ENCODE results near the gene CST11. TPM values are rescaled to one million over a fixed set of nuclear protein-coding genes. Genes with fewer than 3 reads are reported as not detected.
"Not testable (repeated sequence)": the region's sequence is repeated elsewhere in the genome, so short reads cannot be mapped to it uniquely, and the experiment has no call there.

CST11 gene
- polyA plus RNA-seq (ENCODE audit: insufficient read length in 12 of 12), result not detected
- long read RNA-seq, donor 1, result 0 reads
- long read RNA-seq, donor 2, result 0 reads
- long read RNA-seq, donor 3, result 0 reads
- long read RNA-seq, donor 4, result 0 reads
- long read RNA-seq, donor 5, result 0 reads
- long read RNA-seq, donor 6, result 0 reads
- long read RNA-seq, donor 7, result 0 reads
- long read RNA-seq, donor 8, result 0 reads
- long read RNA-seq, donor 9, result 0 reads
- long read RNA-seq, donor 10, result 0 reads
- long read RNA-seq, donor 11, result 0 reads

GRCh38 chr20:23452776-23453175 lies at the start of gene CST11:
Gene CST11, minus strand, starts transcription at chr20:23452876. Its CDS starts 65 bp downstream, at chr20:23452811.
- no peak for DNase-seq

- no peak for DNase-seq
These were observed 49.2 kb upstream of the CST11 start for GRCh38 chr20:23501926-23502325.

GRCh38 chr20:23497536-23497935 lies 44.9 kb upstream of the CST11 start:
- DNase-seq, result no peak

GRCh38 chr20:23493172-23493772 lies 40.6 kb upstream of the CST11 start:
- no peak for DNase-seq

GRCh38 chr20:23492292-23492691 lies 39.6 kb upstream of the CST11 start:
- no peak for DNase-seq

- no peak for DNase-seq
These were observed 38.1 kb upstream of the CST11 start, which contains the start of gene CST8 for GRCh38 chr20:23490817-23491216. Gene CST8, plus strand, starts transcription at chr20:23491117. Its CDS starts 551 bp downstream, at chr20:23491668.

GRCh38 chr20:23488996-23489395 lies 36.3 kb upstream of the CST11 start:
- DNase-seq, result peak; percentile 32

- DNase-seq, result no peak
These were observed 35.8 kb upstream of the CST11 start for GRCh38 chr20:23488470-23488869.

- no peak for DNase-seq
These were observed 31.4 kb upstream of the CST11 start for GRCh38 chr20:23484081-23484480.

- DNase-seq, result no peak
These were observed 29.5 kb upstream of the CST11 start for GRCh38 chr20:23482138-23482537.

GRCh38 chr20:23479043-23479442 lies 26.4 kb upstream of the CST11 start:
- DNase-seq, result no peak

GRCh38 chr20:23477223-23477622 lies 24.5 kb upstream of the CST11 start:
- no peak for DNase-seq

- no peak for DNase-seq
These were observed 23.5 kb upstream of the CST11 start for GRCh38 chr20:23476015-23476754.

GRCh38 chr20:23475395-23475794 lies 22.7 kb upstream of the CST11 start:
- no peak for DNase-seq

- not testable (repeated sequence) for DNase-seq
These were observed 20.6 kb upstream of the CST11 start for GRCh38 chr20:23473293-23473692.

GRCh38 chr20:23472306-23472705 lies 19.6 kb upstream of the CST11 start:
- DNase-seq, result not testable (repeated sequence)

- not testable (repeated sequence) for DNase-seq
These were observed 14.3 kb upstream of the CST11 start for GRCh38 chr20:23466961-23467360.

GRCh38 chr20:23461180-23461579 lies 8.5 kb upstream of the CST11 start:
- DNase-seq, result no peak

GRCh38 chr20:23459461-23460150 lies 6.9 kb upstream of the CST11 start:
- no peak for DNase-seq

- no peak for DNase-seq
These were observed 4.2 kb upstream of the CST11 start for GRCh38 chr20:23456873-23457272.

- DNase-seq, result no peak
These were observed 3.7 kb upstream of the CST11 start for GRCh38 chr20:23456409-23456808.

GRCh38 chr20:23455639-23456038 lies 3.0 kb upstream of the CST11 start:
- DNase-seq, result no peak

All from muscle of arm (tissue), 14 donors.